Measurements from ENCODE around the gene TDRKH. TPM values are rescaled to one million over a fixed set of nuclear protein-coding genes. Genes with fewer than 3 reads are reported as not detected.

TDRKH gene
- total and polyA plus RNA-seq, 2 of the 13 experiments (the other 11 are each of a cell fraction or from before 2014, with no cell fraction given) = 3.9 to 5.4 TPM

DNA sequence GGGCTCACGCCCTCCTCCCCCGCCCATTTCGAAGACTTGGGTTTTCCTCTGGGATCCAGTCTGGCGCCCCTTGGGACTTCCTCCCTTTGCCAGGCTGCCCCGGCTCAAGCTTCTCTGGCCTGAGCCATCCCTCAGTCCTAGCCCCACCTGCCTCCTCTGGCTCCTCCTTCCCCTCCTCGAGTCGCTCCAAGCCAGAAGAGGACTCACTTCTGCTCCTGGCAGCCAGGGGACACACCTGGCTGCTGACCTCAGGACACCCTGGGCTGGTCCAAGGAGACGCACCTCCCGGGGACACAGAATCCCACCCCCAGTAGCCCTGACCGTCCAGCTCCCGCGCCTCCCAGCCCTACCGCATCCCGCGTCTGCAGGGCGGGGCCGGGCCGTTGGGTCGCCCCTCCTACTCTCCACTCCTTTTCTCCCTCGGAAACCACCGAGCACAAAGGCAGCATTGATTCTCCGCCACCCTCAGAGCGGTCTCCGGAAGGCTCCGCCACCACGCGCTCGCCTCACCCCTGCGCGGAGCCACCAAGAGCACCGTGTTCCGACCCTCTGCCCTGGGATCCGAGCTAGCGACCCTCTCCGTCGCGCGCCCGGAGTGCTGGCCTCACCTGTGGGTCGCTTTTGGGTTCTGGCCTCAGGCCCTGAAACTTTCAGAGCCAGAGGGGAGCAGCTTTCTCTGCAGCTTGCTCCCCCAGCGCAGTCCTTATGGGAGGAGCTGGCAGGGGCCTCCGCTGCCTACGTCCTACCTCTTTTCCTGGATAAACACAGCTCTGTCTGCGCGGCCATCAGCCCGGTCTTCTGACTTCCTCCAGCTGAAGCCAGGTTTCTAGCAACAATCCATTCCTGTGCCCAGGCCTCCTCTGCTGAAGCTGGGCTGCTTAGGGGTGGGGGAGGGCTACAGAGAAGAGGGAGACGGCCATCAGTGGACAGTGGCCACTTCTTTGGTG lies 49.4 kb upstream of the TDRKH start, which contains the start of gene C2CD4D (continued):
- TF ChIP-seq TEAD2 (CRISPR knock-in tag; IDR thresholded peaks at IDR 0.05) = no peak
- TF ChIP-seq ZNF10 (CRISPR knock-in tag; IDR thresholded peaks at IDR 0.05; ENCODE audit: borderline replicate concordance, low read depth) = no peak
- no peak for TF ChIP-seq ZBTB8A (CRISPR knock-in tag; IDR thresholded peaks at IDR 0.05; ENCODE audit: borderline replicate concordance, low read depth)
- no peak; the same call in 1 of the 2 replicates for TF ChIP-seq HMG20A (CRISPR knock-in tag; IDR thresholded peaks at IDR 0.05; ENCODE audit: borderline replicate concordance)
- TF ChIP-seq, protein P1, sequence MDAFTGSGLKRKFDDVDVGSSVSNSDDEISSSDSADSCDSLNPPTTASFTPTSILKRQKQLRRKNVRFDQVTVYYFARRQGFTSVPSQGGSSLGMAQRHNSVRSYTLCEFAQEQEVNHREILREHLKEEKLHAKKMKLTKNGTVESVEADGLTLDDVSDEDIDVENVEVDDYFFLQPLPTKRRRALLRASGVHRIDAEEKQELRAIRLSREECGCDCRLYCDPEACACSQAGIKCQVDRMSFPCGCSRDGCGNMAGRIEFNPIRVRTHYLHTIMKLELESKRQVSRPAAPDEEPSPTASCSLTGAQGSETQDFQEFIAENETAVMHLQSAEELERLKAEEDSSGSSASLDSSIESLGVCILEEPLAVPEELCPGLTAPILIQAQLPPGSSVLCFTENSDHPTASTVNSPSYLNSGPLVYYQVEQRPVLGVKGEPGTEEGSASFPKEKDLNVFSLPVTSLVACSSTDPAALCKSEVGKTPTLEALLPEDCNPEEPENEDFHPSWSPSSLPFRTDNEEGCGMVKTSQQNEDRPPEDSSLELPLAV (CRISPR knock-in tag; conservative IDR thresholded peaks at IDR 0.05; ENCODE audit: low read depth) = no peak
- TF ChIP-seq SP1 (IDR thresholded peaks at IDR 0.05) = no peak
- no peak for TF ChIP-seq SP1 (CRISPR knock-in tag; IDR thresholded peaks at IDR 0.05)
- TF ChIP-seq SRY (CRISPR knock-in tag; IDR thresholded peaks at IDR 0.05) = no peak

DNA sequence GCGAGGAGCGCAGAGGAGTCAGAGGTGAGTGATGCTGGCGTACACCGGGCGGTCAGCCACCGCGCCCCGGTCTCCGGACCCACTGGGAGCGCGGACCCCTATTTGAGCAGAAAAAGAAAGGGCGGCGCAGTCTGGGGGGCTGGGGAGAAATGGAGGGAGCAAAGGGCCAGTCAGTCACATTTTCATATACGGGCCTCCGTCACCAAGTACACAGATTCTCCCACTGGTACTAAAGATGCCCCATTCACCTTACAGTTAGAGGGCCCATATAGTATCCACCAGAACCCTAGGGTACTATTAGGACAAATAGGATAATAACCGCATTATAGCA lies 48.7 kb upstream of the TDRKH start:
- no peak overlapping the region for H2AFZ ChIP-seq (ENCODE audit: low read length)
- no peaks in the 10 kb centered on the region for H4K20me1 ChIP-seq (ENCODE audit: insufficient read depth, low read length)
- no peaks in the 10 kb centered on the region for H3K36me3 ChIP-seq (replicated peaks in 1 of 2; ENCODE audit: control insufficient read depth in 1 of 2, insufficient read depth in 2 of 2, low read length in 2 of 2)
- H3K4me3 ChIP-seq (replicated peaks in 1 of 3; ENCODE audit: insufficient read depth in 1 of 3, low read depth in 2 of 3, low read length in 3 of 3) = no peak overlapping the region; a peak in 1 of 6 replicates
- 98% methylated on average over 12 of the region's 16 CpGs for WGBS (ENCODE audit: low lambda C conversion rate)
- no peak for FAIRE-seq
- peak overlapping the region; percentile 66; the same call in 1 of the 2 replicates for H3K4me2 ChIP-seq (ENCODE audit: low read depth, low read length)
- BruUV-seq (replicated peaks) = no TSS peak
- no peak for ATAC-seq
- H3K27ac ChIP-seq (ENCODE audit: extremely low read length, insufficient read depth, low read length) = no peak overlapping the region
- H3K4me1 ChIP-seq (ENCODE audit: insufficient read depth, low read length) = peaks cover 65% of the 10 kb centered on the region
- POLR2A ChIA-PET = interaction anchor here (1.2 to 1.4 kb wide), 4 partner anchors 9 to 299 kb away, joined by 3 to 10 read pairs (median 5); partner anchors contain the start of genes MRPL9 and TUFT1
- no peaks in the 10 kb centered on the region for H3K27me3 ChIP-seq (ENCODE audit: control insufficient read depth in 1 of 2, insufficient read depth in 2 of 2, low read length in 2 of 2)
- in situ Hi-C loops (cut with HindIII; ENCODE audit: extremely low pct_ligation_motif_present, low pct_unique_long_range_greater_than_20kb) = loop anchor here (10.0 kb wide), 2 partner anchors 124 to 244 kb away; partner anchors contain the start of gene CELF3
- CTCF ChIA-PET (ENCODE audit: low intra/inter-chr PET ratio, low total read pairs) = no interaction called here
- no peak overlapping the region for H3K9ac ChIP-seq (ENCODE audit: insufficient read depth, low read depth, low read length)
- no peaks in the 10 kb centered on the region for H3K9me3 ChIP-seq (ENCODE audit: low read length)
- intact Hi-C loops (cut with micrococcal nuclease; ENCODE audit: unreplicated experiment) = loop anchor here (10.0 kb wide), 3 partner anchors 74 to 394 kb away; partner anchors contain the start of genes MRPL9 and TUFT1
- no peaks in the 10 kb centered on the region for H3K79me2 ChIP-seq (ENCODE audit: insufficient read depth, low read length)
- no peak for DNase-seq (ENCODE audit: low spot score)
- TF ChIP-seq DNMT3B (CRISPR knock-in tag; conservative IDR thresholded peaks at IDR 0.05) = no peak
- TF ChIP-seq, protein P2, sequence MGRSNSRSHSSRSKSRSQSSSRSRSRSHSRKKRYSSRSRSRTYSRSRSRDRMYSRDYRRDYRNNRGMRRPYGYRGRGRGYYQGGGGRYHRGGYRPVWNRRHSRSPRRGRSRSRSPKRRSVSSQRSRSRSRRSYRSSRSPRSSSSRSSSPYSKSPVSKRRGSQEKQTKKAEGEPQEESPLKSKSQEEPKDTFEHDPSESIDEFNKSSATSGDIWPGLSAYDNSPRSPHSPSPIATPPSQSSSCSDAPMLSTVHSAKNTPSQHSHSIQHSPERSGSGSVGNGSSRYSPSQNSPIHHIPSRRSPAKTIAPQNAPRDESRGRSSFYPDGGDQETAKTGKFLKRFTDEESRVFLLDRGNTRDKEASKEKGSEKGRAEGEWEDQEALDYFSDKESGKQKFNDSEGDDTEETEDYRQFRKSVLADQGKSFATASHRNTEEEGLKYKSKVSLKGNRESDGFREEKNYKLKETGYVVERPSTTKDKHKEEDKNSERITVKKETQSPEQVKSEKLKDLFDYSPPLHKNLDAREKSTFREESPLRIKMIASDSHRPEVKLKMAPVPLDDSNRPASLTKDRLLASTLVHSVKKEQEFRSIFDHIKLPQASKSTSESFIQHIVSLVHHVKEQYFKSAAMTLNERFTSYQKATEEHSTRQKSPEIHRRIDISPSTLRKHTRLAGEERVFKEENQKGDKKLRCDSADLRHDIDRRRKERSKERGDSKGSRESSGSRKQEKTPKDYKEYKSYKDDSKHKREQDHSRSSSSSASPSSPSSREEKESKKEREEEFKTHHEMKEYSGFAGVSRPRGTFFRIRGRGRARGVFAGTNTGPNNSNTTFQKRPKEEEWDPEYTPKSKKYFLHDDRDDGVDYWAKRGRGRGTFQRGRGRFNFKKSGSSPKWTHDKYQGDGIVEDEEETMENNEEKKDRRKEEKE (IDR thresholded peaks at IDR 0.05) = no peak
- TF ChIP-seq, protein P3, sequence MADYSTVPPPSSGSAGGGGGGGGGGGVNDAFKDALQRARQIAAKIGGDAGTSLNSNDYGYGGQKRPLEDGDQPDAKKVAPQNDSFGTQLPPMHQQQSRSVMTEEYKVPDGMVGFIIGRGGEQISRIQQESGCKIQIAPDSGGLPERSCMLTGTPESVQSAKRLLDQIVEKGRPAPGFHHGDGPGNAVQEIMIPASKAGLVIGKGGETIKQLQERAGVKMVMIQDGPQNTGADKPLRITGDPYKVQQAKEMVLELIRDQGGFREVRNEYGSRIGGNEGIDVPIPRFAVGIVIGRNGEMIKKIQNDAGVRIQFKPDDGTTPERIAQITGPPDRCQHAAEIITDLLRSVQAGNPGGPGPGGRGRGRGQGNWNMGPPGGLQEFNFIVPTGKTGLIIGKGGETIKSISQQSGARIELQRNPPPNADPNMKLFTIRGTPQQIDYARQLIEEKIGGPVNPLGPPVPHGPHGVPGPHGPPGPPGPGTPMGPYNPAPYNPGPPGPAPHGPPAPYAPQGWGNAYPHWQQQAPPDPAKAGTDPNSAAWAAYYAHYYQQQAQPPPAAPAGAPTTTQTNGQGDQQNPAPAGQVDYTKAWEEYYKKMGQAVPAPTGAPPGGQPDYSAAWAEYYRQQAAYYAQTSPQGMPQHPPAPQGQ (CRISPR knock-in tag; IDR thresholded peaks at IDR 0.05; ENCODE audit: borderline replicate concordance) = no peak
- TF ChIP-seq, protein P4, sequence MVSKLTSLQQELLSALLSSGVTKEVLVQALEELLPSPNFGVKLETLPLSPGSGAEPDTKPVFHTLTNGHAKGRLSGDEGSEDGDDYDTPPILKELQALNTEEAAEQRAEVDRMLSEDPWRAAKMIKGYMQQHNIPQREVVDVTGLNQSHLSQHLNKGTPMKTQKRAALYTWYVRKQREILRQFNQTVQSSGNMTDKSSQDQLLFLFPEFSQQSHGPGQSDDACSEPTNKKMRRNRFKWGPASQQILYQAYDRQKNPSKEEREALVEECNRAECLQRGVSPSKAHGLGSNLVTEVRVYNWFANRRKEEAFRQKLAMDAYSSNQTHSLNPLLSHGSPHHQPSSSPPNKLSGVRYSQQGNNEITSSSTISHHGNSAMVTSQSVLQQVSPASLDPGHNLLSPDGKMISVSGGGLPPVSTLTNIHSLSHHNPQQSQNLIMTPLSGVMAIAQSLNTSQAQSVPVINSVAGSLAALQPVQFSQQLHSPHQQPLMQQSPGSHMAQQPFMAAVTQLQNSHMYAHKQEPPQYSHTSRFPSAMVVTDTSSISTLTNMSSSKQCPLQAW (CRISPR knock-in tag; IDR thresholded peaks at IDR 0.05) = no peak
- TF ChIP-seq, protein P5, sequence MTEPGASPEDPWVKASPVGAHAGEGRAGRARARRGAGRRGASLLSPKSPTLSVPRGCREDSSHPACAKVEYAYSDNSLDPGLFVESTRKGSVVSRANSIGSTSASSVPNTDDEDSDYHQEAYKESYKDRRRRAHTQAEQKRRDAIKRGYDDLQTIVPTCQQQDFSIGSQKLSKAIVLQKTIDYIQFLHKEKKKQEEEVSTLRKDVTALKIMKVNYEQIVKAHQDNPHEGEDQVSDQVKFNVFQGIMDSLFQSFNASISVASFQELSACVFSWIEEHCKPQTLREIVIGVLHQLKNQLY (CRISPR knock-in tag; IDR thresholded peaks at IDR 0.05) = no peak
